ENCODE data around the gene AGPAT4.

- TF ChIP-seq POLR2A (IDR thresholded peaks at IDR 0.05) (no peak), CTCF (IDR thresholded peaks at IDR 0.05) (no peak)
These were observed 141.5 kb downstream of the AGPAT4 start for GRCh38 chr6:161132384-161132783.
